Measurements from ENCODE around the gene MARVELD3. TPM values are rescaled to one million over a fixed set of nuclear protein-coding genes. Genes with fewer than 3 reads are reported as not detected.

Gene MARVELD3
- total RNA-seq, 1 donor from 2014 or later = 16.6 TPM

GRCh38 chr16:71672125-71672524, 46.1 kb downstream of the MARVELD3 start:
- no peak overlapping the region for H3K4me3 ChIP-seq (ENCODE audit: low read depth, low read length)
- TF ChIP-seq CTCF (IDR thresholded peaks at IDR 0.05; ENCODE audit: insufficient read depth, low read length, severe bottlenecking) = no peak
- H3K36me3 ChIP-seq (ENCODE audit: control insufficient read depth, insufficient read depth, low read length) = peaks cover 8% of the 10 kb centered on the region
- DNase-seq (ENCODE audit: low read depth) (no peak), FAIRE-seq (no peak)
- no peaks in the 10 kb centered on the region for H3K27me3 ChIP-seq (ENCODE audit: control insufficient read depth, insufficient read depth, low read length)

- no peak for TF ChIP-seq CTCF (IDR thresholded peaks at IDR 0.05; ENCODE audit: insufficient read depth, low read length, severe bottlenecking)
- Histone ChIP-seq H3K4me3 (ENCODE audit: low read depth, low read length) (no peak overlapping the region), H3K36me3 (ENCODE audit: control insufficient read depth, insufficient read depth, low read length) (peaks cover 8% of the 10 kb centered on the region), H3K27me3 (ENCODE audit: control insufficient read depth, insufficient read depth, low read length) (no peaks in the 10 kb centered on the region)
- DNase-seq (ENCODE audit: low read depth) = no peak
- no peak for FAIRE-seq
Observed at GRCh38 chr16:71672803-71673581, 47.0 kb downstream of the MARVELD3 start.

- peaks cover 6% of the 10 kb centered on the region for H3K36me3 ChIP-seq (ENCODE audit: control insufficient read depth, insufficient read depth, low read length)
- no peak for TF ChIP-seq CTCF (IDR thresholded peaks at IDR 0.05; ENCODE audit: insufficient read depth, low read length, severe bottlenecking)
Observed at GRCh38 chr16:71673582-71673973, 47.6 kb downstream of the MARVELD3 start.

GRCh38 chr16:71674229-71674628, 48.2 kb downstream of the MARVELD3 start:
- TF ChIP-seq CTCF (IDR thresholded peaks at IDR 0.05; ENCODE audit: insufficient read depth, low read length, severe bottlenecking) = no peak
- no peaks in the 10 kb centered on the region for H3K27me3 ChIP-seq (ENCODE audit: control insufficient read depth, insufficient read depth, low read length)
- no peak for FAIRE-seq
- no peak overlapping the region for H3K4me3 ChIP-seq (ENCODE audit: low read depth, low read length)
- no peak for DNase-seq (ENCODE audit: low read depth)
- H3K36me3 ChIP-seq (ENCODE audit: control insufficient read depth, insufficient read depth, low read length) = peaks cover 6% of the 10 kb centered on the region

More at GRCh38 chr16:71673582-71673973, 47.6 kb downstream of the MARVELD3 start:
- no peak for DNase-seq (ENCODE audit: low read depth)
- Histone ChIP-seq H3K4me3 (ENCODE audit: low read depth, low read length) (no peak overlapping the region), H3K27me3 (ENCODE audit: control insufficient read depth, insufficient read depth, low read length) (no peaks in the 10 kb centered on the region)
- FAIRE-seq = no peak

- DNase-seq (ENCODE audit: low read depth) (no peak), FAIRE-seq (no peak)
- no peaks in the 10 kb centered on the region for H3K27me3 ChIP-seq (ENCODE audit: control insufficient read depth, insufficient read depth, low read length)
- H3K36me3 ChIP-seq (ENCODE audit: control insufficient read depth, insufficient read depth, low read length) = peaks cover 6% of the 10 kb centered on the region
- no peak for TF ChIP-seq CTCF (IDR thresholded peaks at IDR 0.05; ENCODE audit: insufficient read depth, low read length, severe bottlenecking)
- no peak overlapping the region for H3K4me3 ChIP-seq (ENCODE audit: low read depth, low read length)
Observed at GRCh38 chr16:71675380-71675779, 49.4 kb downstream of the MARVELD3 start.

GRCh38 chr16:71676236-71676635, 50.3 kb downstream of the MARVELD3 start:
- no peak for TF ChIP-seq CTCF (IDR thresholded peaks at IDR 0.05; ENCODE audit: insufficient read depth, low read length, severe bottlenecking)
- Histone ChIP-seq H3K36me3 (ENCODE audit: control insufficient read depth, insufficient read depth, low read length) (peaks cover 5% of the 10 kb centered on the region), H3K27me3 (ENCODE audit: control insufficient read depth, insufficient read depth, low read length) (no peaks in the 10 kb centered on the region), H3K4me3 (ENCODE audit: low read depth, low read length) (no peak overlapping the region)
- FAIRE-seq (no peak), DNase-seq (ENCODE audit: low read depth) (no peak)
